GM13977 (cell line): ENCODE data around the gene KIF2A.

ENCODE experiments used
- DNase-seq: peaks from one replicate; pipeline ENCODE4 v3.0.0; 2012; ENCODE audit warnings: low spot score
- in situ Hi-C: fragments of 300-500 bp; cut with MboI; formaldehyde crosslinking; loops from one replicate; pipeline ENCODE4 v1.12.0; 2022; ENCODE audit warnings: low sequenced_read_pairs, low pct_unique_long_range_greater_than_20kb, mixed read lengths, inconsistent platforms; ENCODE audit not compliant: unreplicated experiment
- TF ChIP-seq, protein P1 (sequence below): IDR thresholded peaks from 2 replicates; pipeline ENCODE4 v1.5.1; 2012; ENCODE audit warnings: mild to moderate bottlenecking, control low read depth; ENCODE audit not compliant: insufficient read depth; ENCODE audit errors: extremely low read depth, missing control alignments

The KIF2A gene

DNA sequence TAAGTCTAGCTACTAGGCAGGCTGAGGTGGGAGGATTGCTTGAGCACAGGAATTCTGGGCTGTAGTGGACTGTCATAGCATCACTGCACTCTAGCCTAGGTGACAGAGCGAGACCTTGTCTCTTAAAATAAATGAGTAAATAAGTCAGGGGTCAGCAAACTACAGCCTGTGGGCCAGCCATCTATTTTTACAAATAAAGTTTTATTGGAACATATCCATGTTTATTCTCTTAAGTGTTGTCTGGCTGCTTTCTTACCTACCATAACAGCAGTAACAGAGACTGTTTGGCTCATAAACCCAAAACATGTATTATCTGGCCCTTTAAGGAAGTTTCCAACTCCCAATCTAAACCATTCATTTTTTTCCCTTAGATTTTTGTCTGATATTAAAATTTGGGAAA, 68.1 kb downstream of the KIF2A start:
- TF ChIP-seq, protein P1, sequence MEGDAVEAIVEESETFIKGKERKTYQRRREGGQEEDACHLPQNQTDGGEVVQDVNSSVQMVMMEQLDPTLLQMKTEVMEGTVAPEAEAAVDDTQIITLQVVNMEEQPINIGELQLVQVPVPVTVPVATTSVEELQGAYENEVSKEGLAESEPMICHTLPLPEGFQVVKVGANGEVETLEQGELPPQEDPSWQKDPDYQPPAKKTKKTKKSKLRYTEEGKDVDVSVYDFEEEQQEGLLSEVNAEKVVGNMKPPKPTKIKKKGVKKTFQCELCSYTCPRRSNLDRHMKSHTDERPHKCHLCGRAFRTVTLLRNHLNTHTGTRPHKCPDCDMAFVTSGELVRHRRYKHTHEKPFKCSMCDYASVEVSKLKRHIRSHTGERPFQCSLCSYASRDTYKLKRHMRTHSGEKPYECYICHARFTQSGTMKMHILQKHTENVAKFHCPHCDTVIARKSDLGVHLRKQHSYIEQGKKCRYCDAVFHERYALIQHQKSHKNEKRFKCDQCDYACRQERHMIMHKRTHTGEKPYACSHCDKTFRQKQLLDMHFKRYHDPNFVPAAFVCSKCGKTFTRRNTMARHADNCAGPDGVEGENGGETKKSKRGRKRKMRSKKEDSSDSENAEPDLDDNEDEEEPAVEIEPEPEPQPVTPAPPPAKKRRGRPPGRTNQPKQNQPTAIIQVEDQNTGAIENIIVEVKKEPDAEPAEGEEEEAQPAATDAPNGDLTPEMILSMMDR, result no peak
- no peak for DNase-seq
- in situ Hi-C loops, result no loop called here

DNA sequence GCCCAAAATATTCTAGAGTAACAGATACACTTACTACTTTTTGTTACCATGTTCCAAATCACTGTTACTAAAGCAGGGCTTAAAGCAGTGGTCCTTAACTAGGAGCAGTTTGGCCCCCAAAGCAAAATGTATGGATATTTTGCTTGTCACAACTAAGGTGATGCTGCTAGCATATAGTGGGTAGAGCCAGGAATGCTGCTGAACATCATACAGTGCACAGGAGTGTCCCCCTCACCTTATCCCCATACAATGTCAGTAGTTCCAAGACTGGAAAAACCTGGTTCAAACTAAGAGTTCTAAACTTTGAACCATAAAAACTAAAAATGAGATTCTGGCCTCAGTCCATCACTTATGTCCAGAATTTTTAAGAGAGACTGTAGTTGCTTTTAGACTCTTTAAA, 69.6 kb downstream of the KIF2A start:
- TF ChIP-seq, protein P1, result no peak
- DNase-seq, result no peak
- in situ Hi-C loops, result no loop called here

DNA sequence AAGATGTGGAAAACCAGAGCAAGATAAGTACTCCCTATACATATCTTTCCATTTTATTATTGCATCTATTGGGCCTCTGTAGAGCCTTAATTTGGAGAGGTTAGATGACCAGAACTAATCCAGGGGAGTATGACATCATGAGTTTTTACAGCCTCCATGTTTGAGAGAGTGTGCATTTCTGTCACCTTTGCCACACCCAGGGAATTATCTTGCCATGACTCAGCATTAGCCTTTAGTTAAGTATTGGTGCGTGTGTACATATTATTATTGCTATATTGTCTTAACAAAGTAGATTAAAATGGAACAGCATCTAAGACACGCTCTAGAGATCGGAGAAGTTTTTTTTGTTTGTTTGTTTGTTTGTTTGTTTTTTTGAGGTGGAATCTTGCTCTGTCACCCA, 70.1 kb downstream of the KIF2A start:
- in situ Hi-C loops, result no loop called here
- DNase-seq, result no peak
- TF ChIP-seq, protein P1, result no peak

DNA sequence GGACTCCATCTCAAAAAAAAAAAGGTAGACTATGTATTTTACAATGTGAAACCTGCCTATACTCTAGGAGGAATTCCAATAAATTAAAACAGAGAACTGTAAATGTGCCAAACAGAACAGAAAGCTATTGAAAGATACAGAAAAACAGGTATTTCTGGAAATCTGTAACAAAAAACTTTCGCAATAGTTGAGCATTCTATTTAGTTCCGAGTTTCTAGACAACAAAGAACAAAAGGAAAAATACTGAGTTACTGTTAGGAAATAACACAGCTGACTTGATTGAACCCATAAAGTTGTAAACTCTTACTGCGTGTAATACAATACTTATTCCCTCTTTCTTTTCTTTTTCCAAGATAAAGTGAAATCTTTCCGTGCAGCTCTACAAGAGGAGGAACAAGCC, 79.1 kb downstream of the KIF2A start:
- DNase-seq, result no peak
- TF ChIP-seq, protein P1, result no peak
- in situ Hi-C loops, result no loop called here

DNA sequence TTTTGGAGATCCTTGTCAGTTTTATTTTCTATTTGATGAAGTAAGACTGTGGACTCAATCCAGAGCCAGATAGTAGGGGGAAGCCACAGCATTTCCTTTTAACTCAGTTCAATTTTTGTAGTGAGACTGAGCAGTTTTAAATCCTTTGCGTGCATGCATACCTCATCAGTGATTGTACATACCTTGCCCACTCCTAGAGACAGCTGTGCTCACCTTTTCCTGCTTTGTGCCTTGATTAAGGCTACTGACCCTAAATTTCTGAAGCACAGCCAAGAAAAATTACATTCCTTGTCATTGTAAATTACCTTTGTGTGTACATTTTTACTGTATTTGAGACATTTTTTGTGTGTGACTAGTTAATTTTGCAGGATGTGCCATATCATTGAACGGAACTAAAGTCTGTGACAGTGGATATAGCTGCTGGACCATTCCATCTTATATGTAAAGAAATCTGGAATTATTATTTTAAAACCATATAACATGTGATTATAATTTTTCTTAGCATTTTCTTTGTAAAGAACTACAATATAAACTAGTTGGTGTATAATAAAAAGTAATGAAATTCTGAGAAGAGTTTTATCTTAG, 79.9 kb downstream of the KIF2A start:
- in situ Hi-C loops, result no loop called here
- TF ChIP-seq, protein P1, result no peak
- DNase-seq, result no peak

DNA sequence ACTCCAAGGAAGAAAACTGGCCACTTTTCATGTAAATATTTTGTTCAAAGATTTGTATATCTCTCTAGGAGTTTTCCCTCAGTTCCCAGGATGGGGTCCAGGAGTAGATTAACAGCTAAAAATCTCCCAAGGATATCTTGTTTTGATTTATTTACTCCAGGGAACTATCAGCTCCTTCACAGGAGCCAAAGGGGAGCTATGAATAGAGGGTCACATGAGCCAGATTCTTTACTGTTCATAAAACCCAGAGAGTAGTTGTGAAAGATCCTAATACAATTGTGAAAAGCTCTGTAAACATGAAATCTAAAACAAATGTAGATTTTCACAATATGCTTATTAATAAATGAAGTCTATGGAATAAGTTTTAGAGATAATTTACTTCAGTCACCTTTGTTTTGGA, 80.8 kb downstream of the KIF2A start:
- in situ Hi-C loops, result no loop called here
- no peak for DNase-seq
- TF ChIP-seq, protein P1, result no peak

DNA sequence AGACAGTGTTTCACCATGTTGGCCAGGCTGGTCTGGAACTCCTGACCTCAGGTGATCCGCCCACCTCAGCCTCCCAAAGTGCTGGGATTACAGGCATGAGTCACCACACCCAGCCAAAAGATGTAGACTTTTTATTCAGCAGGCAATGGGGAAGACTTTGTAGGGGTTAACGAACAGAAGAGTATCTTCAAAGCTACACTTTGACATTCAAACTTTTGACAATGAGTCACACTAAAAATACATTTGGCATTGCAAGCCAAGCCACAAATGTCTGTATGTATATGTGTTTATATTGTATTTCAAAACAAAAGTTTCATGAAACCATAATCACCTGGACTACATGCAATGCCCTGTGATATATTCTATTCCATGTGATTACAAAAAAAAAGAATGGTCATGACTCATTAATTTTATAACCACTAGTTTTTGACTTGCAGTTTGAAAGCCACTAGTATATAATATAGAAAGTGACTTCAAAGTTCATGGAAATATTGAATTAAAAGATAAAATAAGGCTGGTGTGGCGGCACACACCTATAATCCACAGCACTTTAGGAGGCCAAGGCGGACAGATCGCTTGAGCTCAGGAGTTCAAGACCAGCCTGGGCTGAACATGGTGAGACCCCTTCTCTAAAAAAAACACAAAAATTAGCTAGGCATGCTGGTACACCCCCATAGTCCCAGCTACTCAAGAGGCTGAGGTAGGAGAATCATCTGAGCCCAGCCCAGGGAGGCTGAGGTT, 89.4 kb downstream of the KIF2A start:
- DNase-seq, result no peak
- TF ChIP-seq, protein P1, result no peak
- in situ Hi-C loops, result no loop called here
